ENCODE measurements around the gene ITSN1. TPM values are rescaled to one million over a fixed set of nuclear protein-coding genes. Genes with fewer than 3 reads are reported as not detected.

The ITSN1 gene
- total and polyA plus RNA-seq, 2 donors from 2014 or later = 8.1 to 42.5 TPM

DNA sequence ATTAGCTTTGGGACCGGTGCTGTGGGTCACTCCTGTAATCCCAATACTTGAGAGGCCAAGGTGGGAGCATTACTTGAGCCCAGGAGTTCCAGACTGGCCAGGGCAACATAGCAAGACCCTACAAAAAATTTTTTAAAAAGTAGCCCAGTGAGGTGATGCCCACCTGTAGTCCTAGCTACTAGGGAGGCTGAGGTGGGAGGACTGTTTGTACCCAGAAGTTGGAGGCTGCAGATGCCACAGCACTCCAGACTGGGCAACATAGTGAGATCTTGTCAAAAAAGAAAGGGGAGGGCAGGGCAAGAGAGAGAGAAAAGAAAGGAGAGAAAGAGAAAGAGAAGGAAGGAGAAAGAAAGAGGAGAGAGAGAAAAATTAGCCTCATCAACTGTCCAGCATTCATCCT is 6.3 kb downstream of the ITSN1 start:
- Histone ChIP-seq H3K9ac (ENCODE audit: low read length in 3 of 3) (no peak overlapping the region), H3K4me1 (ENCODE audit: control insufficient read depth in 2 of 3, insufficient read depth in 2 of 3, low read depth in 1 of 3, low read length in 3 of 3) (peaks cover 2 to 12% (median 4%) of the 10 kb centered on the region in 3 donors)
- no peak for FAIRE-seq

DNA sequence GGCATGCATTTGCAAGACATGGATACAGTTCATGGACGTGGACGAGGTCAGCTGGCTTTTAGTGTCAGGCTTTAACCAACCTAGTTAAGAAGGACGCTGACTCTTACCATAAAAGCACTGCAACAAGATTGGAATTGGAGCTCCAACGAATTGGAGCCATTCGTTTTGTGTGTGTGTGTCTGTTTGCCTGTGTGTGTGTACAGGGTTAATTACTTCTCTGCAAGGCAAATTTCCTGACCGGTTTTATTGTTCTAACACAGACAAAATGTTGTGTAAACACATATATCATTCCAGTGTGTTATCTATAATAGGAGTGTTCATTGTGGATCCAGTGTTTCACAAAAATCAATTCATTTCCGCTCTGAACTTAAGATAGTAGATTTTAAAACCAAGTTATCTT is 7.9 kb downstream of the ITSN1 start:
- H3K4me3 ChIP-seq (ENCODE audit: low read length in 3 of 3) = no peak overlapping the region
- H3K9me3 ChIP-seq (ENCODE audit: control insufficient read depth in 2 of 3, insufficient read depth in 1 of 3, low read length in 3 of 3) = no peaks in the 10 kb centered on the region
- no peaks in the 10 kb centered on the region for H3K36me3 ChIP-seq (ENCODE audit: control insufficient read depth in 2 of 3, insufficient read depth in 3 of 3, low read length in 3 of 3)
- no peaks in the 10 kb centered on the region for H3K27me3 ChIP-seq (ENCODE audit: control insufficient read depth, insufficient read depth, low read length)
- DNase-seq (no peak), FAIRE-seq (no peak)
- H3K4me1 ChIP-seq (ENCODE audit: control insufficient read depth in 2 of 3, insufficient read depth in 2 of 3, low read depth in 1 of 3, low read length in 3 of 3) = peaks cover 0 to 10% (median 5%) of the 10 kb centered on the region in 3 donors
- no peak overlapping the region for H3K9ac ChIP-seq (ENCODE audit: low read length in 3 of 3)
- TF ChIP-seq, protein P1, sequence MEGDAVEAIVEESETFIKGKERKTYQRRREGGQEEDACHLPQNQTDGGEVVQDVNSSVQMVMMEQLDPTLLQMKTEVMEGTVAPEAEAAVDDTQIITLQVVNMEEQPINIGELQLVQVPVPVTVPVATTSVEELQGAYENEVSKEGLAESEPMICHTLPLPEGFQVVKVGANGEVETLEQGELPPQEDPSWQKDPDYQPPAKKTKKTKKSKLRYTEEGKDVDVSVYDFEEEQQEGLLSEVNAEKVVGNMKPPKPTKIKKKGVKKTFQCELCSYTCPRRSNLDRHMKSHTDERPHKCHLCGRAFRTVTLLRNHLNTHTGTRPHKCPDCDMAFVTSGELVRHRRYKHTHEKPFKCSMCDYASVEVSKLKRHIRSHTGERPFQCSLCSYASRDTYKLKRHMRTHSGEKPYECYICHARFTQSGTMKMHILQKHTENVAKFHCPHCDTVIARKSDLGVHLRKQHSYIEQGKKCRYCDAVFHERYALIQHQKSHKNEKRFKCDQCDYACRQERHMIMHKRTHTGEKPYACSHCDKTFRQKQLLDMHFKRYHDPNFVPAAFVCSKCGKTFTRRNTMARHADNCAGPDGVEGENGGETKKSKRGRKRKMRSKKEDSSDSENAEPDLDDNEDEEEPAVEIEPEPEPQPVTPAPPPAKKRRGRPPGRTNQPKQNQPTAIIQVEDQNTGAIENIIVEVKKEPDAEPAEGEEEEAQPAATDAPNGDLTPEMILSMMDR (IDR thresholded peaks at IDR 0.05; ENCODE audit: borderline replicate concordance, extremely low read depth, insufficient read depth) = no peak
- H3K27ac ChIP-seq (ENCODE audit: low read depth in 2 of 2, low read length in 2 of 2) = no peak overlapping the region
- intact Hi-C loops (cut with DNase I) = no loop called here

More for the DNA sequence above, 6.3 kb downstream of the ITSN1 start:
- no peak overlapping the region for H3K4me3 ChIP-seq (ENCODE audit: low read length in 3 of 3)
- intact Hi-C loops (cut with DNase I) = no loop called here
- H3K27me3 ChIP-seq (ENCODE audit: control insufficient read depth, insufficient read depth, low read length) = no peaks in the 10 kb centered on the region
- no peaks in the 10 kb centered on the region for H3K36me3 ChIP-seq (ENCODE audit: control insufficient read depth in 2 of 3, insufficient read depth in 3 of 3, low read length in 3 of 3)
- TF ChIP-seq, protein P1 (IDR thresholded peaks at IDR 0.05; ENCODE audit: borderline replicate concordance, extremely low read depth, insufficient read depth) = no peak
- H3K9me3 ChIP-seq (ENCODE audit: control insufficient read depth in 2 of 3, insufficient read depth in 1 of 3, low read length in 3 of 3) = no peaks in the 10 kb centered on the region
- no peak for DNase-seq
- H3K27ac ChIP-seq (ENCODE audit: low read depth in 2 of 2, low read length in 2 of 2) = no peak overlapping the region

DNA sequence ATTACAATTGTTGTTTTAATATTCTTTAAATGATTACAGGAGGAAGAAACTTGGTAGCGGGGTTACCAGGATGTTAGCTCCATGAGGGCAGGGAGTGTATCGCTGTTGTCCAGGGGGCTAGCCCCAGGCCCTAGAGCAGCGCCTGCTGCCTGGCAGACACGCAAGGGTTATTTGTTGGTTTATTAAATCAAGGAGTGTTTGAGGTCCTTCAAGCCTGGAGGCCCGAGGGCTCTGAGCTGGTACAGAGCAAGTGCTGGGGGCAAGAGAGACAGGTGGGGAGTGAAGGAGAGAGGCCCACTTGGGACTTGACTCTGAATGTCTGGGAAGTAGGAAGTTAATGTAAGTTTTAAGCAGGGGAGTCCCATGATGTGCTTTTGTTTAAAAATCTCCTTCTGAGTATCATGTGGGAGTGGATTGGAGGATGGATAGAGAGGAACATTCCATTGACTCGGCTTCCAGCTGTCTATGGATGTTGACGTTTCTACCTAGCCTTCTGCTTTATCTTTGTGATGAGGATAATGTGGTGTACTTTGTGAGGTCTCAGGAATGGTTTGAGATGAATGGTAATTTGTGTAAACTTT is 8.7 kb downstream of the ITSN1 start:
- intact Hi-C loops (cut with DNase I) = no loop called here
- peaks cover 0 to 18% (median 6%) of the 10 kb centered on the region in 3 donors for H3K4me1 ChIP-seq (ENCODE audit: control insufficient read depth in 2 of 3, insufficient read depth in 2 of 3, low read depth in 1 of 3, low read length in 3 of 3)
- H3K4me3 ChIP-seq (ENCODE audit: low read length in 3 of 3) = no peak overlapping the region
- no peak overlapping the region for H3K27ac ChIP-seq (ENCODE audit: low read depth in 2 of 2, low read length in 2 of 2)
- H3K36me3 ChIP-seq (ENCODE audit: control insufficient read depth in 2 of 3, insufficient read depth in 3 of 3, low read length in 3 of 3) = no peaks in the 10 kb centered on the region
- no peaks in the 10 kb centered on the region for H3K27me3 ChIP-seq (ENCODE audit: control insufficient read depth, insufficient read depth, low read length)
- TF ChIP-seq, protein P1 (IDR thresholded peaks at IDR 0.05; ENCODE audit: borderline replicate concordance, extremely low read depth, insufficient read depth) = no peak
- peak in 1 of 5 donors; percentile 15 for DNase-seq
- no peaks in the 10 kb centered on the region for H3K9me3 ChIP-seq (ENCODE audit: control insufficient read depth in 2 of 3, insufficient read depth in 1 of 3, low read length in 3 of 3)
- no peak for FAIRE-seq
- no peak overlapping the region for H3K9ac ChIP-seq (ENCODE audit: low read length in 3 of 3)
